Stimulated activated CD8-positive, alpha-beta memory T cell treated with anti-CD3 and anti-CD28 coated beads, Interleukin-15, amount 100 ng/mL, for 1 hour (primary cell): Measurements from ENCODE around the gene OVAAL.
"Not testable (repeated sequence)": the region's sequence is repeated elsewhere in the genome, so short reads cannot be mapped to it uniquely, and the experiment has no call there.

Experiments used
- DNase-seq: peaks from one replicate; pipeline ENCODE4 v3.0.0-alpha.2; 2020; ENCODE audit warnings: low read depth

The OVAAL gene

DNA sequence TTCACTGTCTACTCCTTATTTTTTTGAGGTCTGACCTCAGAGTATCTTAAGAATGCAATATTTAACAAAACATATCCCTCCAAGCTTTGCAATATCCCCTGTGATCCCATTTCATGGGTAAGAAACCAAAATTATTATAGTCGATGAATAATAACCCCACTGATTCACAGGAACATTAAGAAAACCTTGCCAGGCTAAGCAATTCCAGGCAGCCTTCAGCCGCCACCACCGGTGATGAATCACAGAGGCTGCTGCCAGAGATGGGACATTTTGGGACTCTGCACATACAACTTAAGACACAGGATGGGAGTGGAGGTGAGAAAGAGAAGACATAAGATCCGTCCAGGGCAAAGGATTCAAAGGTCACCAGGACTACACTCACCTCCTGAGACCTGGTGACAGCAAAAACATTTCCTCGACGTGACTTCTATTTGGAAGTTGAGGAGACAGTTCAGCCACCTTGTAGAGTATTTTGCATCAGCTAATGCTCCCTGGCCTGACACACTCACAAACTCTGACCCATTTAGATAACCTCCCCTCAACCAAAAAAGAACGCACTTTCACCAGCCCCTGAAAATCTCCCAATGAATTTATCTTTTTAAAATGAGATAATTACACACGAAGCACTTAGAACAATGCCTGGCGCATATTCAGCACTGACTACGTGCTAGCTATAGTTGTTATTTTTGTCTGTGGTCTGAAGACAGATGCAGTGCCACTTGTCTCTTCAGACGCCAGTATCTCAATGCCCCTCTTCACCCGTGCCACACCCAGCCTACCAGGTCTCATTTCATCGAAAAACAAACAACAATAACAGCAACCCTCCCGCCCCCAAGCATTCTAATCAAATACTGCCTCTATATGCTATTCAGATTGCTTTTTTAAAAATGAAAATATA lies 17.8 kb upstream of the OVAAL start:
- DNase-seq = no peak

DNA sequence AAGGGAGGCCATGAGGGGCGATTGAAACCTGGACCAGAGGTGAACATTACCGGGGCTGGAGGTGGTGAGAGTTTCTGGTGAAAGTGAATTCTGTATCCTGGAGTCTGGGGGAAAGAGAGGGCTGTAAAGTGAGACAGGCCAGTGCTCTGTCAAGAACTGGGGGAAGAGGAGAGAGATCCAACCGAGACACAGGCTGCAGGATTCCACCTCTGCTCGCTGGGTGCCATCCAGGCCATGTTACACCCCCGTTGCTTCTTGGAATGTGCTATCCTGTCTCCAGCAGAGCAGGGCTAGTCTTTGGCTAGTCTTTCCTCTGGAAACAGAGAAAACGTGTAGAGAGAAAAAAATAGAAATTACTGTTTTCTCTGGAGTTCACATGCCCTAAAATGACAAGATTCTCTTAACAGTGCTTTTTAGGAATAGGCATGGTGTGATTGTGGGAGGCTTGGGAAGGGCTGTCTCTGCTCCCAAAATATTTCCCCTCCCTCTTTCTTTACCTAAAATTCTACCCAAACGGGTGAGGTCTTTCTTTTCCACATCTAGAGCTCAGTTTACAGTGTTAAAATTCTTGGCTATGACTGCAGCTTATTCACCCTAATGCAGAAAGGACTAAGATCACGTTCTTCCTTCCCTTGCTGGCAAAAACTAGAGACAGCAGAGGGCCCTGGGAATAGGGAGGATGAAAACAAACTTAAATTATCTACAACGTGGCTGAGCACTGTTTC lies 16.5 kb upstream of the OVAAL start:
- DNase-seq = no peak

DNA sequence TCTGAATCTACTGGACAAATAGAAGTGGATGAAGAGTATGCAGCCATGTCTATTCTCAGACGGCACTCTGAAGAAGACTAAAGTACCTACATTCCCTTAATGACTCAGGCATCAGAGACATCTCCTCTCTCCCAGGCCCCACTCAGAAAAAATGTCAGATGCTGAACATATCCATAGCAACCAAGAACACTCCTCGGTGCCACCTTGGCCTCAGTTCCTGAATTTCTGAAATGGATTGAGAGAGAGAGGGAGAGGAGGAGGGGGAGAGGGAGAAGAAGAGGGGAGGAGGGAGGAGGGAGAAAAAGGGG lies 16.0 kb upstream of the OVAAL start:
- no peak for DNase-seq

DNA sequence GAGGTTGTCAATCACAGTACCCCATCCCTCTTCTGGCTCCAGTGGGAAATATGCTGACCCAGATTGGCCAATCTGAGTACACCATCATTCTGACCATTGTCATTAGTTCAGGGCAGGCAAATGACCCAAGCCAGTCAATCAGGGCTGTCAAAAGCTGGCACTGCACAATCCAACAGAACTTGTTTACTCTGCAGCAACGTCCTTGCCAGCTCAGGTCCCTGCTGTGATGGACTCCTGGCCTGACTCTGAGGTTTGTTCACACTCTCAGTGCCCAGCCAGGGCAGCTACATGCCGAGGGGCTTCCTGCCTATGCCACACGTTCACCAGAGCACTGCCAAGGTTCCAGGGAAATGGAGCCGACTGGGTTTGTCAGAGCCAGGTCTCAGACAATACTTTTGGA lies 14.7 kb upstream of the OVAAL start:
- DNase-seq = no peak

DNA sequence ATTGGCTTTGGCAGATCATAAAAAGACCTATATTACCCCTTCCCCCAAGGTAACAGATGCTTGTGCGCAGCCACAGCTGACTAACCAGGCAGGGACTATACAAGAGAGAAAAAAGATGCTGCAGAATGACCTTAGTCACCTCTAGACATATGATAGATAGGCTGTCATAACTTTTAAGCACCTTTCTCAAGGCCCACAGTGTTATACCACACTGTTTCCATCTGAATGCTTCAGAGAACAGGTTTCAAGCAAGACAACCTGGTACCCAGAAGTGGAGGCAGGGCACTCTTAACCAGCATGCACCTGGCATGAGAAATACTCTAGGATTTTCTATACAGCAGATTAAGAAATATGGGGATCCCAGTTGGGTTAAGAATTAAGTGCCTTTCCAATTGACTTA lies 12.8 kb upstream of the OVAAL start:
- DNase-seq = no peak

DNA sequence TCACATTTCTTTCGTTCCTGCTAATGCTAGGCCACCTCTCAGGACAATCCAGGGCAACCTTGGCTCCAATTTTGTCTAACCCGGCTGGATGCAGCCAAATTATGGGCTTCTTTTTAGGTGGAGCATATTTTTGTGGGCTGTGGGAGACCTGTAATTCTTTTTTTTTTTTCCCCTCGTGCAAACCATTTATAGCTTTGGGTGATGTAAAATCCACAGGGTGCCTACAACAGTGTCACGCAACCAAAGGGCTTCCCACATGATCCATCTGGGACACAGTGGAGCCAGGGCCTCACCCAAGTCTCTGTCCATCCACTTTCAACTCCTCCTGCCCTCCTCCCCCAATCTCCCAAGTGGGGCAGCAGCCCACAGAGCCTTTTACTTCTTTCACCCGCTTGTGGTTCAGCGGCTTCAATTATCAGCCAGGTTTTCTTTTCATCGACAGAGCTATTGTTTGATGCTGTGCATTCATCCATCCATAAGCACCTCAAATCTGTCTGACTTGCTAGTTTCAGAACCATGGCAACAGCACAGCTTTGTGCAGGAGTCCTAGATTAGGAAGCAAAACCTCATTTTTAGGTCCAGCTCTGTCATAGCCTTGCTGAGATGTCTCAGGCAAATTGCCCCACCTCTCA lies 10.0 kb upstream of the OVAAL start:
- no peak for DNase-seq

DNA sequence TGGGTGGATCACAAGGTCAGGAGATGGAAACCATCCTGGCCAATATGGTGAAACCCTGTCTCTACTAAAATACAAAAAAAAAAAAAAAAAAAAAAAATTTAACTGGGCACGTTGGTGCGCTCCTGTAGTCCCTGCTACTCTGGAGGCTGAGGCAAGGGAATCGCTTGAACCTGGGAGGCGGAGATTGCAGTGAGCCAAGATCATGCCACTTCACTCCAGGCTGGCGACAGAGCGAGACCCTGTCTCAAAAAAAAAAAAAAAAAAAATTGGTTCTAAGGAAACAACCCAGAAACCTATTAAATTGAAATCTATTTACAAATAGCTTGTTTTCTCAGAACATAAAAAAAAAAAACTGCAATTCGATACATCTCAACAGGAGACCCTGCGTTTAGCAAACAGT lies 9.0 kb upstream of the OVAAL start:
- not testable (repeated sequence) for DNase-seq

DNA sequence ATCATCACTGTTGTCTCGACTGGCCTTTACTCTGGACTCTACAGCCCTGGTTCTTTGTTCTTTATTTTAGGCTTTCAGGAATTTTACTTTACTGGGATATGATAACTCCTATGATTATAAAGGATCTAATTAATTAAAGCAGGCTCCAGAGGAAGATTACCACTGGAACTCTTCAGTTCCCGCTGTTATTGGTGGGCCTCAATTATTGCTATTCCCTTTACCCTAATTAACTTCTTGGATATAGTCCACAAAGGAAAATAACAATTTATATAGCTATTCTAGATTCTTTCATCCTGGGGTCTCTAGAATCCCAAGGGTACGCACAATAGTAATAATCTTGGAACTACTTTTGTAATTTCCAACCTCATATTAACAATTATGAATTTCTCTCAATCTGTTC lies 8.5 kb upstream of the OVAAL start:
- no peak for DNase-seq

DNA sequence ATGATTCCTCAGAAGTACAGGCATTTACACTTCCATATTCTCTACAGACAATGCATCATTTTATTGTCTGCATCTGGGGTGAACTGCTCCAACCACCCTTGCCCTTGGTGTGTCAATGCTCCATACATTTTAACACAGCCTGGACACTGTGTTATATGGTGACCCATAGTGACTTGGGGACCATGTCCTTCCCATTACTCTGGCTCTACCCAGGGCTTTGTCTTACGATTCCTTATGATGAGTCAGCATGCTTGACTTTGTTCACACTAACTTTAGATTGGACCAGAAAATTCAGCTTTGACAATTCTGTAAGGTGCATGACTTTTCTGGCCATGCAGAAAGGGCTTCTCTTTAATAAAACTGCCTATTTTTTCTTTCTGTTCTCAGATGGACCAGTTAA lies 6.8 kb upstream of the OVAAL start:
- no peak for DNase-seq

DNA sequence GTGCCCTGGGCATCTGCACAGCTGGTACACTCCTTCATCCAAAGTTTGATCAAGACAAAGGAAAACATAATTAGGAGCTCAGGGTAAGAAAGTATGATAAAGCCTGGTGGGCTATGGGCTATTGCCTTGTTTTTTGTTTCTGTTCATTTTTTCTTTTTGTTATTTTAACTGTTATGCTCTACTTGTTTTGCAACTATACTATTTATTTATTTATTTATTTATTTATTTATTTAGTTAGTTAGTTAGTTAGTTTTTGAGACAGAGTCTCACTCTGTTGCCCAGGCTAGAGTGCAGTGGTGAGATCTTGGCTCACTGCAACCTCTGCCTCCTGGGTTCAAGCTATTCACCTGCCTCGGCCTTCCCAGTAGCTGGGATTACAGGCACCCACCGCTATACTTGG lies 5.7 kb upstream of the OVAAL start:
- DNase-seq = not testable (repeated sequence)

DNA sequence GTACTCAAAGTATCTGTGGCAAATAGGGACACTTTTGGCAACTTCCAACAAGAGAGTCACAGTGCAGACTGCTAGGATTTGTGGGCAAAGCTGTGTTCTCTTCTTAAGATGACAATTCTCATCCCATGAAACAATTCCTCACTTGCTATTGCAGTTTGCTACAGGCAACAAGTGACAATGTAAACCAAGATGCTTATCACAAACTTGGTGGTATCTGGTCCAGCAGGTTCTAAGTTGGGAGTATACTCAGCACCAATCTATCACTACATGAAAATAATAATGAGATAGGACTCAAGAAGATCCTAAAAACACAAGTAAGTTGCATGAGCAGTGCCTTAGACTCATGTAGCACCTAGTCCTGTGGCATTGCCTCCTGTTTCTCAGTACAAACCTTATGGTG lies 3.4 kb upstream of the OVAAL start:
- DNase-seq = no peak

DNA sequence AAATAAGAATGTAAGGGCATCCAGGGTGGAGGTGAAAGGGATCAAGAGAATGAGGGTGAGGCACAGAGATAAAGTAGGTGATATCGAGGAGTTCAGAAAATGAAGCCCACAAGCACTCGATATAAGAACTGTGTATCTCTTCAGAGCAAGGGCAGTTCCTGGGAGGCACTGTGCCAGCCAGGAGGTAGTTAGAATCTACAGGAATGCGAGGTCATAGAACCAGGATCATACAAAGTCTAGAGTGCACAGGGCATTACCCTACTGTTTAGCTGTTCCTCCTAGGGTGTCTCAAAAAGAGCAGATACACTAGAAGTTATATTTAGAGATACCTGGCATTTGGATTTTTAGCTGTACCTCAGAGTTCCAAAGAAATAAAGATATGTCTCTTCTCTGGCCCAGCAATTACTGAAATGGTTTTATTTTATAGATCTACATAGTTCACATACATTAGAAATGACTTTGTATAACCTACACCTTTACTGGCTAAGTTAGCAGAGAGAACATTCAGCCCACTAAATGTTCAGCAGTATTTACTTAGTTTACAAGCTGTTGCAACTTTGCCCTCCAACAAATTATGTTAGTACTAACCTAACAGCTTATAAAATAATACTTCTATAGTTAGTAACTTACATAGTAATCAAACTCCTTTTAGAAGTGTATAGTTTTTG lies 1.6 kb downstream of the OVAAL start:
- no peak for DNase-seq

DNA sequence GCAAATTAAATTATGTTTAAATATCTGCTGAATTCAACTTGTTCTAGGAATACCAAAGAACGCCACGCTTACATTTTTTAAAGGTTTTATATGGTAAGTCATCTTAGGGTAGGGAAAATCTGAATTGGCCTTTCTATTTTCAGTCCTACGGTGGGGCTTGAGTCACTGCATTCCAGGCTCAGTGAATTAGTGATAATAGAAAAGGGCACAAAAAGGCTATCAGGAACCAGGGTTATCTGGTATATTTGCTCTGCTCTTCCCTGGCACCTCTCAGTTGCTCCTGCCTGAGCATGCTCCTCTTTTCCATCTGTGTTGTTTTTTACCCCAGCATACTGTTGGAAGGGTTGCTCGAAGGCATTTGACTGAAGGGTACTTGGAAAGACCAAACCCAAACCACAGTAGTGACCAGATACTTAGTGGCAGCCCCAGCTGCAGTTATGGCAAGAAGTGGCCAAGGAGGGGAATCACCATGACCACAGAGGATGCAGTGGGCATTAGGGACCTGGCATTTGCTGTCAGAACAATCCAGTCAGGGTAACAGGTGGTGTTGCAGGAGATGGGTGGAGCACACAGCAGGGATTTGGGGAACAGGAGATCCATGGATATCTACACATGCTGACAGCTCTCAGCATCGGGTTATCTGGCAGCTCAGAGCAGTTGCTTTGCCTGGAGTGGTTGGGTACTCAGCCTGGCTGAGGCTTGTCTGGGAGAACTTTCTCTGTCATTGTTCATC lies 2.3 kb downstream of the OVAAL start:
- no peak for DNase-seq

DNA sequence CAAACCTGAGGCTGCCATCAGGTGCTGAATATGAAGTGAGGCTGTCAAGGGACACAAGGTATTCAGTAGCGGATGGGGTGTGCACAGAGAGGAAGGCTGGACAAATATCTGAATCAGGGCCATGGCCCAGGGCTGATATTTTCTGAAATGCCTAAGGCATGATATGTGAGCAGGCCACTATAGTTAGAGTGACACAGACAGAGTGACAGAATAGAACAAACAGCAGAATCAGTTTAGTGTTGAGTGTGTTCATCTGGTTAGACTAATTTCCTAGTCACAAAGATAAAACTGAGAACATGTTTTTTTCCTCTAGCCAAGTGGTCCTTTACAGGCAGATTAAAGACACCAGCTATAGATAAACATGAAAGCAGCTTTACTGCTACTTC lies 3.9 kb downstream of the OVAAL start:
- no peak for DNase-seq

DNA sequence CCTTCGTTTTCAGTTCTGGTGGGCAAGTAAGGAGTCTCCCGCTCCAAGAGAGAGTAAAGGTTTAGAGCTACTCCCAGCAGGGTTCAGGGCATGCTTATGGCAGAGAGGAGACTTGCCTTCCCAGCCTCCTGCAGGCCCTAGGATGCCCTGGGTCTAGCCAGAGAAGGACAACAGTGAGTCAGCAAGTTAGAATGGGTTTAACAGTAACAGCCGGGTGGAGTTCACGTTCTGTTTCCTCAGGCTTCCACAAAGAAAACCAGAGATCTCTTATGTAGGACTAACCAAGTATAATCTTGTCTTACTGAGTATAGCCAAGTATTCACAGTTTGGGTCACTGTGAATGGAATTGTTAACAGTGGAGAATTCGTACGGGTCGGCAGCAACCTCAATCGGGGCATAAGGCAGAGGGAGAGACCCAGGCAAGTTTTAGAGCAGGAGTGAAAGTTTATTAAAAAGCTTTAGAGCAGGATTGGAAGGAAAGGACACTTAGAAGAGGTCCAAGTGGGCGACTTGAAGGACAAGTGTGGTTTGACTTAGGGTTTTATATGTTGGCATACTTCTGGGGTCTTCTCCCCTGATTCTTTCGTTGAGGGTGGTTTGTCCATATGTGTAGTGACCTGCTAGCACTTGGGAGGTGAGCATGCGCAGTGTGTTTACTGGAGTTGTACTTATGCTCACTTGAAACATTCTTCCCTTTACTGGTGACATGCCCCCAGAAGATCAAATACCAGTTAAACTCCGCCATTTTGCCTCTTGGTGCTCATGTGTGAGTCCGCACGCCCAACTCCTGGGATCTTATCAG lies 4.5 kb downstream of the OVAAL start:
- DNase-seq = no peak

DNA sequence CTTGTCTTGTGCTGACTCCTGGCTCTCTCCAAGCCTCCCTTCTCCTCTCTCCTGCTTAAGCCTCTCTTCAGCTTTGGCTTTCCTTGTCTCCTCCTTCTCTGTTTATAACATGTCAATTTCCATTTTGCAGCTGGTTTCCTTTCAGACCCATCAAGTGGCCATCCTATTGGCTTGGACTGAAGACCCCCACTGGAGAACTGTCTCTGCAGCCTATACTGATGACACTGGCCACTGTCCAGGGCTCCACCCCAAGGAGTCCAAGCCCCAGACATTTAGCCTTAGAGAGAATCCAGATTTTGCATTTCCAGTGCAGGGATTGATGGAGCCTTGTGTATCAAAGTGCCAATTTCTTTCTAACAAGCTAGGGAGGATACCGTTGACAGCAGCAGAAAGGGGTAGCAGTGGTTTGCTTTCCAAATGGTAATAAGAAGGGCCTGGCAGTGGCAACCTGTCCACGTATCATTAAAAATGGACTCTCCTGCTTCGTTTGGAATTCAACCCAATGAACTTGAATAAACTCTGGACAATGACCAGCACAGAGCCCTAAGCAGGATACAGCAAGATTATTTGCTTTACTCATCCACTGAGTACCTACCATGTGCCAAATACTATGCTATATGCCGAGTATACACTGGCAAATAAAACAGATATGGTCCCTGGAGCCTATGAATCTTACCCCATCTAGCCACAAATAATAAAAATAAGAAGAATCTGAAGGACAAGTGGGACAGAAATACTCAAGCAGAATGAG lies 6.5 kb downstream of the OVAAL start:
- no peak for DNase-seq

DNA sequence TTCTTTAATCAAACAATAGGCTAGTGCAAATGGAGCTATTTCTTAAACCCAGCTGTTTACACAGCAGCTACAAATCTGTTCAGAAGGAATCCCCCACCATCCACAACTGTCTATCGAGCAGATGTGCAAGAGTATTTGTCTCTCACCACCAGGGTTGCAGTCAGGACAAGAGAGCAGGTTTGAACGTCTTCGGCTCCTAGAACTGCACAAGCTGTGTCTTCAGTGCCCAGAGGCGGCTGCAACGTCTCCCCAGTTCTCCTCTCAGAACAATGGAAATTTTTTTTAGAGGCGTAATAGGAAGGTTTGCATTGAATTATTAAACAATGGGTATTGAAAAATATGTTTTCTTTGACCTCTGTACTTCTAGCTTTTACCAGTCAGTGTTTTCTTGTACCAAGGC lies 7.3 kb downstream of the OVAAL start:
- DNase-seq = no peak

DNA sequence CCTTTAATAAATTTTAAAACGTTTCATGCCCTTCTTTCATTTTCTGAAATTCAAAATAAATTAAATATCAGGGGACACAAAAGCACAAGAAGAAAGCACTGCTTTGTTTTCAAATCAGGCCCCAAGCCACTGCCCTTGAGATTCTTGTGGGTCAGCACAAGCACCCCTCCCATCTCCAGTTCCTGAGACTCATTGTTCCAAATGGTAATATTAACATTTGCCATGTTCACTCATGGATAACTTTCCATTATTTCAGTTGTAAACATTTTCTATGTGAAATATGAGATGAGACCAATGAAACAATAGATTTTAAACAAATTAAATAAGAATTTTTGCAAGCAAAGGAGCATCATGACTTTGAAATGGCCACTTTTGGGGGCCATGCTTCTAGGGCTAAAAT lies 7.7 kb downstream of the OVAAL start:
- no peak for DNase-seq

DNA sequence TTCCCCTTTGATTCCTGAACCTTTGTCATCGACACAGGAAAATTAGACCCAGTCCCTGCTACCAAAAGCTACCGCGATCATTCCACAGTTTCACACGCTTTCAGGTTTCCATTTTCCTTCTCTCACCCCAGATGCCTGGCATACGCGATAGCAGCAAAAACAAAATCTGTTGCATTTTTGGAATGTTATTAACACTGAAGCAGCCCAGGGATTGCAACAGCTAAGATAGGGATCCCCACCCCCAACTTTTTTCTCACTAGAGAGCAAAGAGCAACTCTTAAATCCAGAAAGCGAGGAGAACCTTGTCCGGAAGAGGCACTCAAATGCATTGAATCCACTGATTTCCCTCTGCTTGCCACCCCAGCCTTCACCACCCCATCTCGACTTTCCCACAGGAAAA lies 8.9 kb downstream of the OVAAL start:
- DNase-seq = no peak

DNA sequence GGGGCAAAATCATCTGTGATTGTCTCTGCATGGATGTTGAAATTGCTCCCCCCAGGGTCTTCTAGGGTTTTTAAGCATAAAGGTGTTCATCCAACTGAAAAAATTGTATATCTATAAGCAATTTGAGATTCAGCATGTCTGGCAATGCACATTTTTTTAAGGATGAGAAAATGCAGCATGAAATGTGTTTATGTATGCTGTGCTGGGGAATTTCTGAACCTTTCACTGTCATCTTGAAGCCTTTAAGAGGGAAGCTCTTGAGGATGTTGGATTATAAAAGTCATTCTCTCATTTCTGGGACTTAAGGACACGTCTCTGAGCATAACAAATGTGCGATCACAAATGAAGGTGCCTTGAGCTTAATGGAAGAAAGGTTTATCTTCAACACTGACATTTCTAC lies 9.4 kb downstream of the OVAAL start:
- no peak for DNase-seq
